Measurements from ENCODE around the gene MRPS21. TPM values are rescaled to one million over a fixed set of nuclear protein-coding genes. Genes with fewer than 3 reads are reported as not detected.
A peak's percentile ranks its signal among the peaks of the same experiment; 100 is the strongest.

The MRPS21 gene
- total RNA-seq, 4 donors from 2014 or later = 31.4 to 55.5 (median 44.3) TPM

GRCh38 chr1:150320667-150320978 is 27.0 kb downstream of the MRPS21 start:
- Histone ChIP-seq H3K9me3 (no peaks in the 10 kb centered on the region), H3K36me3 (peaks cover 0 to 14% (median 0%) of the 10 kb centered on the region in 3 donors), H3K27ac (peak overlapping the region in 3 of 4 donors; percentile 89 to 94 (median 90)), H3K4me1 (peaks cover 0 to 36% (median 9%) of the 10 kb centered on the region in 4 donors), H3K27me3 (no peaks in the 10 kb centered on the region), H3K4me3 (peak overlapping the region; percentile 51 to 89 (median 78))
- TF ChIP-seq CTCF (IDR thresholded peaks at IDR 0.05) (no peak), POLR2A (IDR thresholded peaks at IDR 0.05) (no peak), EP300 (IDR thresholded peaks at IDR 0.05) (no peak)
- WGBS, 2 donors = 84 to 87% methylated on average over 8 of the region's 8 CpGs
- DNase-seq (ENCODE audit: low spot score in 2 of 2) = no peak

GRCh38 chr1:150321826-150322166 is 28.1 kb downstream of the MRPS21 start:
- TF ChIP-seq POLR2A (IDR thresholded peaks at IDR 0.05) = no peak
- TF ChIP-seq EP300 (IDR thresholded peaks at IDR 0.05) = no peak
- TF ChIP-seq CTCF (IDR thresholded peaks at IDR 0.05) = no peak
- no peak for DNase-seq (ENCODE audit: low spot score in 2 of 2)
- no peaks in the 10 kb centered on the region for H3K27me3 ChIP-seq

GRCh38 chr1:150322310-150322709 is 28.6 kb downstream of the MRPS21 start:
- Histone ChIP-seq H3K4me1 (peaks cover 0 to 36% (median 9%) of the 10 kb centered on the region in 4 donors), H3K27me3 (no peaks in the 10 kb centered on the region), H3K9me3 (no peaks in the 10 kb centered on the region), H3K27ac (peak overlapping the region in 3 of 4 donors; percentile 89 to 94 (median 90)), H3K4me3 (peak overlapping the region; percentile 51 to 89 (median 78)), H3K36me3 (peaks cover 0 to 31% (median 6%) of the 10 kb centered on the region in 3 donors)
- TF ChIP-seq CTCF (IDR thresholded peaks at IDR 0.05) = no peak
- TF ChIP-seq EP300 (IDR thresholded peaks at IDR 0.05) = no peak
- TF ChIP-seq POLR2A (IDR thresholded peaks at IDR 0.05) = no peak
- no peak for DNase-seq (ENCODE audit: low spot score in 2 of 2)
- 80 to 88% methylated on average over 3 of the region's 3 CpGs for whole genome bisulfite sequencing, 2 donors

More at GRCh38 chr1:150321826-150322166, 28.1 kb downstream of the MRPS21 start:
- Histone ChIP-seq H3K27ac (peak overlapping the region; percentile 55 to 94 (median 90)), H3K36me3 (peaks cover 0 to 26% (median under 1%) of the 10 kb centered on the region in 3 donors), H3K9me3 (no peaks in the 10 kb centered on the region), H3K4me3 (peak overlapping the region; percentile 51 to 89 (median 78)), H3K4me1 (peaks cover 0 to 36% (median 9%) of the 10 kb centered on the region in 4 donors)
- WGBS, 2 donors = 0% methylated on average over 9 of the region's 9 CpGs

GRCh38 chr1:150332651-150333290 is 39.1 kb downstream of the MRPS21 start:
- peaks cover 8 to 99% (median 63%) of the 10 kb centered on the region in 3 donors for H3K36me3 ChIP-seq

More at GRCh38 chr1:150332651-150333290, 39.1 kb downstream of the MRPS21 start:
- Histone ChIP-seq H3K4me1 (no peaks in the 10 kb centered on the region), H3K27me3 (no peaks in the 10 kb centered on the region), H3K9me3 (no peaks in the 10 kb centered on the region), H3K27ac (no peak overlapping the region), H3K4me3 (no peak overlapping the region)
- no peak for DNase-seq (ENCODE audit: low spot score in 2 of 2)
- WGBS, 2 donors = 77 to 78% methylated on average over 7 of the region's 7 CpGs
- TF ChIP-seq POLR2A (IDR thresholded peaks at IDR 0.05) (no peak), EP300 (IDR thresholded peaks at IDR 0.05) (no peak), CTCF (IDR thresholded peaks at IDR 0.05) (no peak)
